Gastrocnemius medialis (tissue), 4 donors: Measurements from ENCODE around the gene PRKAA1. TPM values are rescaled to one million over a fixed set of nuclear protein-coding genes. Genes with fewer than 3 reads are reported as not detected.
"Not testable (repeated sequence)": the region's sequence is repeated elsewhere in the genome, so short reads cannot be mapped to it uniquely, and the experiment has no call there.

Source experiments
- ATAC-seq, 2 donors: fragments of 150-250 bp; one replicate each; pipeline ENCODE4 v1.9.1; 2016
- DNase-seq, 2 donors: peaks; one replicate each; pipeline ENCODE4 v3.0.0-alpha.2; 2019
- H3K27ac ChIP-seq, 4 donors: fragments of 200-600 bp; sonication (generic); 1 replicate in 1 of 4; 2 replicates in 3 of 4; pipeline ENCODE4 v1.5.1; 2016 to 2018; ENCODE audit warnings: mild to moderate bottlenecking in 2 of 4, moderate library complexity in 1 of 4
- H3K27me3 ChIP-seq, 3 donors: fragments of 200-600 bp; sonication (generic) in 2 of 3; 1 replicate in 1 of 3; 2 replicates in 2 of 3; pipeline versions ENCODE4 v1.5.1 to v1.6.0; 2016 to 2019; ENCODE audit warnings: mild to moderate bottlenecking in 1 of 3, moderate library complexity in 1 of 3
- H3K36me3 ChIP-seq, 2 donors: fragments of 200-600 bp; sonication (generic) in 1 of 2; one replicate each; pipeline ENCODE4 v1.5.1; 2017 to 2018
- H3K4me1 ChIP-seq, 2 donors: fragments of 200-600 bp; sonication (generic) in 1 of 2; one replicate each; pipeline ENCODE4 v1.5.1; 2016 to 2017; ENCODE audit warnings: mild to moderate bottlenecking in 2 of 2
- H3K4me3 ChIP-seq, 4 donors: fragments of 200-600 bp; sonication (generic) in 3 of 4; 1 replicate in 1 of 4; 2 replicates in 3 of 4; pipeline ENCODE4 v1.5.1; 2016 to 2019; ENCODE audit warnings: mild to moderate bottlenecking in 2 of 4
- H3K9me3 ChIP-seq, 3 donors: fragments of 200-600 bp; sonication (generic) in 2 of 3; 1 replicate in 1 of 3; 2 replicates in 2 of 3; pipeline ENCODE4 v1.5.1; 2016 to 2019
- POLR2A ChIP-seq, 2 donors: fragments of 450-650 bp; IDR thresholded peaks; one replicate each; pipeline ENCODE4 v1.6.1; 2017; ENCODE audit warnings: antibody characterized with exemption in 2 of 2, mild to moderate bottlenecking in 2 of 2, moderate library complexity in 2 of 2
- in situ Hi-C, 4 donors: fragments of 200-750 bp; cut with MboI; loops; one replicate each; pipeline versions ENCODE4 v1.15.0 to v1.8.0; 2017; ENCODE audit warnings: low sequenced_read_pairs in 4 of 4
- intact Hi-C: fragments of 100-400 bp; cut with DNase I; formaldehyde crosslinking; loops from one replicate; pipeline ENCODE4 v1.15.1; 2023; ENCODE audit warnings: low total_unique reads
- total RNA-seq, 4 donors: library from RNA; depleted of rRNA; stranded (reverse); fragments of >200 nt; gene quantifications; one replicate each; pipeline versions ENCODE4 v1.1.0 to v1.2.3, GENCODE V29; 2016
- TF ChIP-seq, protein P1 (sequence below), 5 experiments: fragments of 450-650 bp in 3 of 5; fragments of 200-600 bp in 2 of 5; sonication (generic) in 2 of 5; IDR thresholded peaks in 4 of 5; conservative IDR thresholded peaks in 1 of 5; 1 replicate in 4 of 5; 2 replicates in 1 of 5; pipeline ENCODE4 v1.5.1; 2016 to 2019; ENCODE audit warnings: antibody characterized with exemption in 5 of 5, mild to moderate bottlenecking in 3 of 5, moderate library complexity in 3 of 5

Gene PRKAA1
- total RNA-seq, 4 donors from 2014 or later, result 26.8 to 51.9 (median 36.9) TPM

DNA sequence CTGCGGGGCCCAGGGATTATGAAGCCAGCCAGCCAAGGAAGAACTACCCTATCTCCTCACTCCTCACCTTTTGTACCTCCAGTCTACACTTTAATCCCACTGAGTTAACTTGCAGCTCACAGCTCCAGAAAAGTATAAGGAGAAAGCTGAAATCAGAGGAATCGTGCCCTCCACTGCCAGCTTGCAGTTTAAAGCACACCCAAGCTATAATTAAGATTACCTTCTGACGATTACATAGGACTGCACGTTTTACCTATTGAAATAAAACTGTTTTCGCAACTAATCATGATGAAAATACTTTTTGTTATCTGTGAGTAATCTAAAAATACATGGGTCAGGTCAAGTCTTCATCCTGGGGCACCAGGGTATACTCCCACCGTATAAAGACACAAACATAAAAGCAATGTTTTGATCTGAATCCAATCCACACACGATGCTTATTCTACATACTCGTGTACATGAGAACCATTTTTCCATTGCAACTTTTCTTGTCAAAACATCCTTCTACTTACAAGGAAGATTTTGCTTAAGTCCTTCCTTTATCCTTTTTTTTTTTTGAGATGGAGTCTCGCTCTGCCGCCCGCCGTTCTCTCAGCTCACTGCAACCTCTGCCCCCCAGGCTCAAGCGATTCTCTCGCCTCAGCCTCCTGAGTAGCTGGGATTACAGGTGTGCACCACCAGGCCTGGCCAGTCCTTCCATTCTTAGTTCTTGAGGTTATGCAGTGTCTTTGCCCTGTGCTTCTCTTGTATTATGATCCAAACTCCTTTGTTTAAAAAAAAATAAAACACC is 29.2 kb upstream of the PRKAA1 start:
- Histone ChIP-seq H3K4me1 (no peaks in the 10 kb centered on the region), H3K27me3 (no peaks in the 10 kb centered on the region), H3K4me3 (no peak overlapping the region), H3K36me3 (peaks cover 10 to 64% of the 10 kb centered on the region in 2 donors), H3K27ac (no peak overlapping the region), H3K9me3 (no peaks in the 10 kb centered on the region)
- intact Hi-C loops (no loop called here), in situ Hi-C loops (no loop called here)
- ATAC-seq, result no peak
- DNase-seq, result no peak
- TF ChIP-seq, protein P1, sequence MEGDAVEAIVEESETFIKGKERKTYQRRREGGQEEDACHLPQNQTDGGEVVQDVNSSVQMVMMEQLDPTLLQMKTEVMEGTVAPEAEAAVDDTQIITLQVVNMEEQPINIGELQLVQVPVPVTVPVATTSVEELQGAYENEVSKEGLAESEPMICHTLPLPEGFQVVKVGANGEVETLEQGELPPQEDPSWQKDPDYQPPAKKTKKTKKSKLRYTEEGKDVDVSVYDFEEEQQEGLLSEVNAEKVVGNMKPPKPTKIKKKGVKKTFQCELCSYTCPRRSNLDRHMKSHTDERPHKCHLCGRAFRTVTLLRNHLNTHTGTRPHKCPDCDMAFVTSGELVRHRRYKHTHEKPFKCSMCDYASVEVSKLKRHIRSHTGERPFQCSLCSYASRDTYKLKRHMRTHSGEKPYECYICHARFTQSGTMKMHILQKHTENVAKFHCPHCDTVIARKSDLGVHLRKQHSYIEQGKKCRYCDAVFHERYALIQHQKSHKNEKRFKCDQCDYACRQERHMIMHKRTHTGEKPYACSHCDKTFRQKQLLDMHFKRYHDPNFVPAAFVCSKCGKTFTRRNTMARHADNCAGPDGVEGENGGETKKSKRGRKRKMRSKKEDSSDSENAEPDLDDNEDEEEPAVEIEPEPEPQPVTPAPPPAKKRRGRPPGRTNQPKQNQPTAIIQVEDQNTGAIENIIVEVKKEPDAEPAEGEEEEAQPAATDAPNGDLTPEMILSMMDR (IDR thresholded peaks at IDR 0.05 in 4 of 5, conservative IDR thresholded peaks at IDR 0.05 in 1 of 5), result no peak
- TF ChIP-seq POLR2A (IDR thresholded peaks at IDR 0.05), result no peak

DNA sequence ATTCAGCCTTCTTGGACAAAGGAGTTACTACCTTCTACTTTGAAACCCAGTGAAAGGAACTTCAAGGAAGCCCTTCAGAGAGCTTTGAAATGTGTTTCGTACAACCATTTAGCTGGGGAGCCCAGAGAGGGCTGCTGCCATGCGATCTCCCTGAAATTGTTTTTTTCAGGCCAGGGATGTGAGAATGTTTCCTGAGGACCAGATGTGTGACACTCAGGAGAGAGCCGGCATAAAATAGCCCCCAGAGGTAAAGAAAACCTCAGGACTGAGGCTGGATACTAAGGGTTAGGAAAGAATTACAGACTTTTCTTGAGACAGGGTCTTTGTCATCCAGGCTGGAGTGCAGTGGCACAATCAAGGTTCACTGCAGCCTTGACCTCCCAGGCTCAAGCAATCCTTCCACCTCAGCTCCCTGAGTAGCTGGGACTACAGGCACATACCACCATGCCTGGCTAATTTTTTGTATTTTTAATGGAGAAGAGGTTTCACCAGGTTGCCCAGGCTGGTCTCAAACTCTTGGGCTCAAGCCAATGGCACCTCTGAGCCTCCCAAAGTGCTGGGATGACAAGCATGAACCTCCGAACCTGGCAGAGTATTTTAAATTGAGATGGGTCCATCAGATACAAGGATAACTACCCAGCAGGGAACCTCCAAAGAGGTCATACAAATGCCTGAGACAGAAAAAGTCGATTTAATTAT is 28.5 kb upstream of the PRKAA1 start:
- DNase-seq (no peak), ATAC-seq (no peak)
- intact Hi-C loops, result no loop called here
- H3K9me3 ChIP-seq, result no peaks in the 10 kb centered on the region
- in situ Hi-C loops, result no loop called here
- no peaks in the 10 kb centered on the region for H3K27me3 ChIP-seq
- TF ChIP-seq, protein P1 (IDR thresholded peaks at IDR 0.05 in 4 of 5, conservative IDR thresholded peaks at IDR 0.05 in 1 of 5), result no peak
- TF ChIP-seq POLR2A (IDR thresholded peaks at IDR 0.05), result no peak
- no peak overlapping the region for H3K4me3 ChIP-seq
- no peak overlapping the region for H3K27ac ChIP-seq
- peaks cover 7 to 56% of the 10 kb centered on the region in 2 donors for H3K36me3 ChIP-seq
- no peaks in the 10 kb centered on the region for H3K4me1 ChIP-seq

DNA sequence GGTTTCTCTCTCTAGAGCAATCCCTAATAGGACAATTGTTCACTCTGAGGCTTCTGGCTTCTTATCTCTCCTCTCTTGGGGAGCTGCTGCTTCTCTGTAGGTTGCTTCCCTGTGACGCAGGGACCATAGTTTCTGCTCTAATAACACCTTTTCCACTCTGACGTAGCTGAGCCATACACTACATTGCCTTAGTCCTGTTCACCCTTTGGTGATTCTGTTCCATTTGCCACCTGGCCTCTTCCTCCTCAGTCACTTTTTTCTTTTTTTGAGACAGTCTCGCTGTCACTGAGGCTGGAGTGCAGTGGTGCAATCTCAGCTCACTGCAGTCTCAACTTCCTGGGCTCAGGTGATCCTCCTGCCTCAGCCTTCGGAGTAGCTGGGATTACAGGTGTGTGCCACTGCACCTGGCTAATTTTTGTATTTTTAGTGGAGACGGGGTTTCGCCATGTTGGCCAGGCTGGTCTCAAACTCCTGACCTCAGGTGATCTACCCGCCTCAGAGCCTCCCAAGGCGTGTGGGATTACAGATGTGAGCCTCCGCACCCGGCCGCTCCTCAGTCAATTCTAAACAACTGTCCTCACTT is 27.4 kb upstream of the PRKAA1 start:
- in situ Hi-C loops, ATAC-seq, intact Hi-C loops, H3K9me3 ChIP-seq, H3K27ac ChIP-seq, DNase-seq, H3K4me1 ChIP-seq, H3K4me3 ChIP-seq, H3K27me3 ChIP-seq: not testable (repeated sequence)
- peaks cover 4 to 45% of the 10 kb centered on the region in 2 donors for H3K36me3 ChIP-seq

DNA sequence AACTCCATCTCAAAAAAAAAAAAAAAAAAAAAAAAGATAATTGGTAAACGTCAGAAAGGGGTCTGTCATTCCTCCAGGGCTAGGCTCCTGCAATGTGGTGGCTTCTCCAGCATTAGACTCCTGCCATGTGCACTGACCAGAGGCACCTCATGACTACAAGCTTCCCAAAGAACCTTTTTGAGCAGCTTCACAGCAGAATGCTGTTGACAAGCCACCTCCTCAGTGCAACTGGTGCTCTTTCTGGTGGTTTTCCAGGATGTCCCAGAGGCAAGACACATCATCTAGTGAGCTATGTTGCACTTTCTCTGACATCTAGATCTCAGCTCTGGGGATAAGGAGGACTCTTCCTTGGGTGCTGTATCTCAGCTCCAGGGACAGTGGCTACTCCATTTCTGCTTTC is 25.3 kb upstream of the PRKAA1 start:
- Histone ChIP-seq H3K9me3 (no peaks in the 10 kb centered on the region), H3K4me3 (no peak overlapping the region), H3K27me3 (no peaks in the 10 kb centered on the region), H3K4me1 (no peaks in the 10 kb centered on the region), H3K27ac (no peak overlapping the region), H3K36me3 (peaks cover 4 to 25% of the 10 kb centered on the region in 2 donors)
- ATAC-seq (no peak), DNase-seq (no peak)
- intact Hi-C loops, result no loop called here
- TF ChIP-seq POLR2A (IDR thresholded peaks at IDR 0.05), result no peak
- TF ChIP-seq, protein P1 (IDR thresholded peaks at IDR 0.05 in 4 of 5, conservative IDR thresholded peaks at IDR 0.05 in 1 of 5), result no peak
- in situ Hi-C loops, result no loop called here

DNA sequence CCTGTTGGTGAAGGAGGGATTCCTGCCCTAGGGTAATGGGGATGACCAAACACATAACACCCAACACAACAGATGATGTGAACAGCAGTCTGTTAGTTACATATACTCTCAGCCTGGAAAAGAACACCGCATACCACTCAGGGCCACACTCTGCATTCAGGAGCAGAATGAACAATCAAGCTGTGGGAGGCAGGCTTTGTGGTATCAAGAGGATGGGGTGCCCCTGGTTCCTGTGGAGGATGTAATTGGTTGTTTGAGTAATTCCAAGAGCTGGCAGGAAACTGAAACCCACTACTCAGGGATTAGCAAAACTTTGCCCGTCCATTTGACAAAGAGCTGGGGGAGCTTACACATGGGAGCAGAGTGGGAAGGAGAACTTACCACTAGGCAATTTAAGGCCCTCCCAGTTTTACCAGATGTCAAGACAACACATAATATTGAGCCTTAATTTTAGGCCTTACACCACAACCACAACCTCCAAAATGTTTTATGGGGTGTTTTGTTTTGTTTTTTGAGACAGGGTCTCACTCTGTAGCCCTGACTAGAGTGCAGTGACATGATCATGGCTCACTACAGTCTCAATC is 15.6 kb upstream of the PRKAA1 start:
- in situ Hi-C loops, result no loop called here
- DNase-seq, result no peak
- Histone ChIP-seq H3K9me3 (no peaks in the 10 kb centered on the region), H3K36me3 (no peaks in the 10 kb centered on the region), H3K27me3 (no peaks in the 10 kb centered on the region), H3K4me1 (no peaks in the 10 kb centered on the region), H3K4me3 (no peak overlapping the region), H3K27ac (no peak overlapping the region)
- TF ChIP-seq POLR2A (IDR thresholded peaks at IDR 0.05), result no peak
- intact Hi-C loops, result no loop called here
- ATAC-seq, result no peak
